KG1 (cell line): ENCODE measurements around the gene TOP2B.

Experiments used
- DNase-seq: peaks from one replicate; lab custom pipeline; 2025; lab: John Stamatoyannopoulos, UW

TOP2B gene, protein sequence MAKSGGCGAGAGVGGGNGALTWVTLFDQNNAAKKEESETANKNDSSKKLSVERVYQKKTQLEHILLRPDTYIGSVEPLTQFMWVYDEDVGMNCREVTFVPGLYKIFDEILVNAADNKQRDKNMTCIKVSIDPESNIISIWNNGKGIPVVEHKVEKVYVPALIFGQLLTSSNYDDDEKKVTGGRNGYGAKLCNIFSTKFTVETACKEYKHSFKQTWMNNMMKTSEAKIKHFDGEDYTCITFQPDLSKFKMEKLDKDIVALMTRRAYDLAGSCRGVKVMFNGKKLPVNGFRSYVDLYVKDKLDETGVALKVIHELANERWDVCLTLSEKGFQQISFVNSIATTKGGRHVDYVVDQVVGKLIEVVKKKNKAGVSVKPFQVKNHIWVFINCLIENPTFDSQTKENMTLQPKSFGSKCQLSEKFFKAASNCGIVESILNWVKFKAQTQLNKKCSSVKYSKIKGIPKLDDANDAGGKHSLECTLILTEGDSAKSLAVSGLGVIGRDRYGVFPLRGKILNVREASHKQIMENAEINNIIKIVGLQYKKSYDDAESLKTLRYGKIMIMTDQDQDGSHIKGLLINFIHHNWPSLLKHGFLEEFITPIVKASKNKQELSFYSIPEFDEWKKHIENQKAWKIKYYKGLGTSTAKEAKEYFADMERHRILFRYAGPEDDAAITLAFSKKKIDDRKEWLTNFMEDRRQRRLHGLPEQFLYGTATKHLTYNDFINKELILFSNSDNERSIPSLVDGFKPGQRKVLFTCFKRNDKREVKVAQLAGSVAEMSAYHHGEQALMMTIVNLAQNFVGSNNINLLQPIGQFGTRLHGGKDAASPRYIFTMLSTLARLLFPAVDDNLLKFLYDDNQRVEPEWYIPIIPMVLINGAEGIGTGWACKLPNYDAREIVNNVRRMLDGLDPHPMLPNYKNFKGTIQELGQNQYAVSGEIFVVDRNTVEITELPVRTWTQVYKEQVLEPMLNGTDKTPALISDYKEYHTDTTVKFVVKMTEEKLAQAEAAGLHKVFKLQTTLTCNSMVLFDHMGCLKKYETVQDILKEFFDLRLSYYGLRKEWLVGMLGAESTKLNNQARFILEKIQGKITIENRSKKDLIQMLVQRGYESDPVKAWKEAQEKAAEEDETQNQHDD (N-terminal part only)

DNA sequence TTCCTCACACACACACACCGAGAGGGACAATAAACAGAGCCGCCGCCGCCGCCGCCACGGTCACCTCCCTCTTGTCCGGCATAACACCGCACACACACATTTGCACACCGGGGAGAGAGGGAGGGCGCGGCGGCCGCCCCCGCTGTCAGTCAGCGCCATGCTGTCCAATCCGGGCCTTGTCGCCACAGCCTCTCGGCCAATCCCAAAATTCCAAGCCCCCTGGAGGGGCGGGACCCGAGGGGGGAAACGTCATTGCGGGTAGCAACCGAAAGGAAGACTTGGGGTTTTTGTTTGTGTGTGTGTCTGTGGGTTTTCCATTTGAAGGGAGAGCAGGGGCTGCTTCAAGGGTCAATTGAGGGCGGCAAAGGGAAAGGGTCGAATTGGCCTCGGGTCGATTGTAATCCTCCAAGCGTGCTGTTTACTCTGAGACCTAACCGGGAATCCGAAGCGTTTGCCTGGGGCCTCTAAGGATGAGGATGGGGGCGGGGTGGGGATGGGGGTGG is at the start of gene TOP2B:
Gene TOP2B (minus strand): TSS at position 96 of the 503 bp plus-strand sequence. CDS start 610 bp downstream, outside the sequence.
- peak; percentile 91 for DNase-seq

DNA sequence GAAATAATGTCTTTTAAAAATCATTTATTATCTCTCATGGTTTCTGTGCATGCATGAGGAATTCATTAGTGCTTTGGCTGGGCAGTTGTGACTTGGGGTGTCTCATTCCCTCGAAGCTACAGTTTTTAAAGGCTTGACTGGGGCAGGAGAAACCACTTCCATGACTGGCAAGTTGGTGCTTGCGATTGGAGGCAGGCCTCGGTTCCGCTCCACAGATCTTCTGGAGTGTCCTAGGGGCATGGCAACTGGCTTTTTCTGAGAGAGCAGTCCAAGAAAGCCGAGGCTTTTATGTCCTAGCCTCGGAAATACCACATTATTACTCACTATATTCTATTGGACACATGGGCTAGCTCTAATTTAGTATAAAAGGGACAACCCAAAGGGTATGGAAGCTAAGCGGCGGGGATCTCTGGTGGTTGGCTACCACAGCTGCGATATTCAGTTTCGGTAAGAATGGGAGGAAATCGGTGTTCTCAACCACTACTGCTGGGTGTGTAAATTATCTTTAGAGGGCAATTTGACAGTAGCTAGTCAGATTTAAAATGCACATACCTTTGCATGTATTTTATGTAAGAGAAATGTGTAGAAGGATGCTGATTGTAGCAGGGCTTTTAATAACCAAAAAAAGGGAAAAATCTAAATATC is 48.8 kb upstream of the TOP2B start:
- no peak for DNase-seq

DNA sequence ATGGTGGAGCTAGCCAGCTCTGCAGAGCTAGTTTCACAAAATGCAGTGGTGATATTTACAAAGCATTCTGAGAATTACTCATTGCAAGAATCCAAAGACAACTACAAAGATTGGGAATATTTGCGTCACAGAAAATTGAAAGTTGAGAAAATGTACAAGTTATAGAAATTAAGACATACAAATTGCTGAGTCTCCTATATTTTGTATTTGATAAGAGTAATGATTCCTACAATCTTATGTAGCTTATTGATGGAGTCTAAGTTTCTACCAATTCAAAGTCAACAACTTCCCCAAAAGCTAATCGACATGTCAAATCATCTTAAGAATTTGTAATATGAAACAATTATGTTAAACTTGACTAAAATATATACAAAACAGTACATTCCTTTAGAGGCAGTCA is 46.4 kb upstream of the TOP2B start:
- no peak for DNase-seq

DNA sequence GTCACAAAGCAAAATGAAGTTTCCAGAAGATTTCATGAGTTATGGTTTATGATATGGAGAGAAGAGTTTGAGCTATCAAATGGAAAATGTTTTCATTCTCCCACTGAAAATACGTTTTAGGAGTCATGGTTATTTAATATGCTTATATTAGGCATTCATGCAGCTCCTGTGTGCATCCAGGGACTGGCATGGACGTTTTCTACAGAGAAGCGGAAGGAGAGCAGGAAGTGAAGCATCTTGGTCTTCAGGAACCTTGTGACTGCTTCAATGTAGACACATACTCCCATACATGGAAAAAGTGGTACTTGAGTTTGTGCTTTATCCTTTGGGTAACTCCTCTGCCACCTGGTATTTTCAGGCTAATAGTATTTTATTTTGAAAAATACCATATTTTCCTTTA is 43.3 kb upstream of the TOP2B start:
- no peak for DNase-seq

DNA sequence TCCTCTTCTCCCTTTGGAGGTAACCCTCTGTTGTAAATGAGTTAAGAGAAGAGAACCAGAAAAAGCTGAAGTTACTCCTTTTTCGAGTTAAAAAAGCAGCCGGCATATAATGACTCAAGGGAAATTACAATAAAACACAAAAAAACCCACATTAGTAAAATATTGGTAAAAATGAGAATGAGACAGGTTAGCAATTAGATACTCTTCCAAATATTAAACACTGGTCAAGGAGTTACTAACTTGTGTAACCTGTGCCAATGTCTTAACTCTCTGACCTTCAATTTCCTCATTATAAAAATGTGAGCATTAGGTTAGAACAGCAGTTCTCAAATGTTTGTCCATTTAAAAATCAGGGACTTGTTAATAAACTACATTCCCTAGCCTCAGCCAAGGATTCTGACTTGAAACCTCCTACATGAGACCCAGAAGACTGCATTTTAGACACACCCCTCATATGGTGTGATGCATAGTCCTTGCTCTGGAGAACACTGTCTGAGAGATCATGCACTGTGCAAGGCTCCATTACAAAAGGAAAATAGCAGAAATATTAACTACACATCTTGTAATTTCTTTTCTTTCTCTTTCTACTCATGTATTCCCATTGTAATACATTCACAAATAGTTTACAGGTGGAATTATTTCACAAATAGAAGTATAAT is 42.7 kb upstream of the TOP2B start:
- no peak for DNase-seq

DNA sequence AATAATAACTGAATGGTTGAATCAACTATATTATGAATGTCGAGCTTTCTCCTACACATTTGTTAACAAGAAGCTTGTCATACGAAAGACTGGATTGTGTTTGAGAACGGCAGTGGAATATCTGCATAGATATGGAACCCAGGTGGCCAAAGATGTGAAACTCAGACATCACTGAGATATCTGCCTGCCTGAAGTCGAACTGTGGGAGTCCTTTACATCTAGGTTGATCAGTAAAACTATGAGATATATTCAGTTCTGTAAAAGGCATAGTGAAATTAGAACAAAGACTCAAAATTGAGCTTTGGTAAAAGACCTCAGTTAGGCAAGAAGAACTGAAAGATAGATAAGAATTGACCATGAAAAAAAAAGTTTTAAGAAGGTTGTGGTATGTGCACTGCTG is 41.5 kb upstream of the TOP2B start:
- no peak for DNase-seq

DNA sequence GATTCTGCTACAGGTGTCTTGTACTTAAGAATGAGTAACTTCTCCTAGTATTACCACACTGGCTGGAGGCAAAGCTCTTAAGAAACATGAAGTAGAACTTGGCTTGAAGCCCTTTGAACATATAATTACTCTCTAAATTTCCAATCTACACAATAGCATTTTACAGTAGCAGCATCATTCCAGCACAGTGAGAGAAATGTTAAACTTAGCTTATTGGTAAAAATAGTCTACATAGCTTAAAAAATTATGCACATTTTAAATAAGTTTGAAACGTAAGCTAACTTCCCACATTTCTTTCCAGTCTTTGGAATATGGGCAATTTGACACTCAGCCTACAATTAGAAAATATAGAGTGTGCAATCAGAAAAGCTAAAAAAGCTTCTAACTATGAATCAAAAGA is 32.8 kb upstream of the TOP2B start:
- DNase-seq, result no peak

DNA sequence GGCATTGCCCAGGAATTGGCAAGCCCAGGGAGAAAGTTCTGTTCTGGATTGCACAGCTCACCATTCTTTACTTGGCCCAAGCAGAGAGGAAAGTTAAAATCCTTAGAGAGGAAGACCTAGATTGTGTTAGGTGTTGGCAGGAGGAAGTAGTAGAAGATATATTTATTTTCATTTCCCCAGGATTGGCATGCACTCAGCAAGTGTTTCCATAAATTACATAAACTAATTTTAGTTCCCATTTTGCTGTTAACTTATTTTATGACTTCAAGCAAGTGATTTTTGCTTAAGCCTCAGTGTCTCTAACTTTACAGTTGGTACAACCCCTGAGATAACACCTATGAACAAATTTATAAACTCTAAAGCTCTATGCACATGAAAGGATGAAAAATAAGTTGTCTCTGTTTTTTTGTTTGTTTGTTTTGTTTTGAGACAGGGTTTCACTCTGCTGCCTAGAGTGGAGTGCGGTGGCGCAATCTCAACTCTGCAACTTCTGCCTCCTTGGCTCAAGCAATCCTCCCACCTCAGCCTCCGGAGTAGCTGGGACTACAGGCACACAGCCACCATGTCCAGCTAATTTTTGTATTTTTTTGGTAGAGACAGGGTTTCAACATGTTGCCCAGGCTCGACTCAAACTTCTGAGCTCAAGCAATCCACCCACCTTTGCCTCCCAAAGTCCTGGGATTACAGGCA is 31.2 kb upstream of the TOP2B start:
- no peak for DNase-seq

DNA sequence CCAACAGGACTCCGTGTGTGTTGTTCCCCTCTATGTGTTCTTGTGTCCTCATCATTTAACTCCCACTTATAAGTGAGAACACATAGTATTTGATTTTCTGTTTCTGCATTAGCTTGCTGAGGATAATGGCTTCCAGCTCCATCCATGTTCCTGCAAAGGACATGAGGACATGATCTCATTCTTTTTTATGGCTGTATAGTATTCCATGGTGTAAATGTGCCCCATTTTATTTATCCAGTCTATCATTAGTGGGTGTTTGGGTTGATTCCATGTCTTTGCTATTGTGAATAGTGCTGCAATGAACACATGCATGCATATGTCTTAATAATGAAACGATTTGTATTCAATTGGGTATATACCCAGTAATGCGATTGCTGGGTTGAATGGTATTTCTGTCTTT is 28.5 kb upstream of the TOP2B start:
- no peak for DNase-seq

DNA sequence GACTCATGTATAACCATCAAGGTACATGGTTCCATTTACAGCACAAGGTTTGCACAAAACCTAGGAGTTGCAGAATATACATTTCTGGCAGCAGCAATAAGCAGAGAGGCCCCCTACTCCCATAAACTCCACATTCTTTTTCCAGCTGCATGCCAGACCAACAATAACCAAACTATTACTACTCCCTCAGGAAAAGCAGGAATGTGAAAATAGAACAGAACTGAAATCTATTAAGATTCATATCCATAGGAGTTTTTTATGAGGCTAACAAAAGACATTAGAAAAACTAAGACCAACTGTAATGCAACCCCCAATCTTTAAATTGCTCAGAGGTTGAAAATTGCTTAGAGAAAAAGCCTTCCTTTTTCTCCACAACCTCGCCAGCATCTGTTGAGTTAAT is 27.6 kb upstream of the TOP2B start:
- DNase-seq, result no peak

DNA sequence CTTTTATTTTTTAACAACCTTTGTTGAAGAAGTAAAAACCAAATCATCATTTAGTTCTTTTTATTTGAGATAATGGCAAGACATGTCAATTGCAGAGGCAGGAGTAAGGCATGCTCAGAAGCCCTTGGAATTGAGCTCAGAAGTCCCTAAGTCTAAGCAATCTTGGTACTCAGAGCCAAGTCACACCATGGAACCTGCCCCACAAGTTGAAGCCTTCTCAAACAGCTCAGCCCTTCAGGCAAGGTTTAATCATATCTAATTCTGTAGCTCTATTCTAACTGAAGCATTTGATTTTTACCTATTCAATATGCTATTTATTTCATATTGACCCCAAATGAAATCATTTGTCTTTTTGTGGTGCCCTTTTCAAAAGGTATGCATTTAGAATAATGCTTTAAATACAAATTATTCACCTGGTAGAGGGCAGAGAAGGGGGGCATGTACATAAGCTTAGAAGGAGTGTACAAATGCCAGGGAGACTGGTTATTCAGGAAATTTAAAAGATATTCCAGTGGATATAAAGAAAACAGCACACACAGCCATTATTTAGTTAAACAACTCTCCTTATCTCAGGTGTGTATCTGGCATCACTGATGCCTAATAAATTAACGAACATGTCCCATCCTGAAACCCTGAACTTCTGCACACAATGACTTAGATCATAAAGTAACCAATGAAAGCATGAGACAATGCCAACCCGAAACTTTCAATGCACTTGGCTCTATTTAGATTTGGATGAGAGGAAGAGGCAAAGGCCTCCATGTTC is 26.2 kb upstream of the TOP2B start:
- no peak for DNase-seq

DNA sequence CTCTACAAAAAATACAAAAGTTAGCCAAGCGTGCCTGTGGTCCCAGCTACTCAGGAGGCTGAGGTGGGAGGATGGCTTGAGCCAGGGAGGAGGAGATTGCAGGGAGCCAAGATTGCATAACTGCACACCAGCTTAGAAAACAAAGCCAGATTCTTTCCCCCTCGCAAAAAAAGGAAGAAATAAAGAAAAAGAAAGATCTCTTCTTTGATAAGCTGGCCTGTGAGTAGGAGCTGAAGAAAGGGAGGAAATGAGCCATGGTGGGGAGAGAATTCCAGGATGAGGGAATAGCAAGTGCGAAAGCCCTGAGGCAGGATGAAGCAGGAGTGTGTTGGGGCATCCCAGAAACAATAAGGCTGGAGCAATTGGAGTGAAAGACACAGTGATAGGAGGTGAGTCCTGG is 24.5 kb upstream of the TOP2B start:
- DNase-seq, result no peak

DNA sequence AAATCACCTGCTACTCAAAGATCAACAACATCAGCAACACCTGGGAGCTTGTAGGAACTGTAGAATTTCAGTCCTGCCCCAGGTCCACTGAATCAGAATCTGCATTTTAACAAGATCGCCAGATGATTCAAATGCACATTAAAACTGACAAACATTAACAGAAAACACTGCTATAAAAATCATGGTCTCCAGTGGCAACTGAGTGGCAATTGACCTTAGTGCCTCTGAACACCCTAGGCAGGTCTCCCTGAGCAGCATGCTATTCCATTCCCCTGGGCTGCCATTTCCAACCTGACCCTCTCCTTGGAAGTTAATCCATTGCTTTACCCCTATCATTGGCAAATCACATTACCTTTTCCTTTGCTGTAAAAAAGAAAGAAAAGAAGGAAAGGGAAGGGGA is 23.0 kb upstream of the TOP2B start:
- DNase-seq, result no peak

DNA sequence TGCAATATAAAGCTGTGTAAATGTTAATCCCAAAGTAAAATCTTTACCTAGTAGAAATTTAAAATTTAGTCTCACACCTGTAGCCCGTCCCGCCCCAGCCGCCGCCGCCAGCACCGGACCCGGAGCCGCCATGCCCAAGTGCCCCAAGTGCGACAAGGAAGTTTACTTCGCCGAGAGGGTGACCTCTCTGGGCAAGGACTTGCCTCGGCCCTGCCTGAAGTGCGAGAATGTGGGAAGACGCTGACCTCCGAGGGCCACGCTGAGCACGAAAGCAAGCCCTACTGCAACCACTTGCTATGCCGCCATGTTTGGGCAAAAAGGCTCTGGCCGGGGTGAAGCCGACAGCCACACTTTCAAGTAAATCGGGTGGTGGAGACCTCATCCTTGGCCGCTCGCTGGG is 22.1 kb upstream of the TOP2B start:
- DNase-seq, result no peak

DNA sequence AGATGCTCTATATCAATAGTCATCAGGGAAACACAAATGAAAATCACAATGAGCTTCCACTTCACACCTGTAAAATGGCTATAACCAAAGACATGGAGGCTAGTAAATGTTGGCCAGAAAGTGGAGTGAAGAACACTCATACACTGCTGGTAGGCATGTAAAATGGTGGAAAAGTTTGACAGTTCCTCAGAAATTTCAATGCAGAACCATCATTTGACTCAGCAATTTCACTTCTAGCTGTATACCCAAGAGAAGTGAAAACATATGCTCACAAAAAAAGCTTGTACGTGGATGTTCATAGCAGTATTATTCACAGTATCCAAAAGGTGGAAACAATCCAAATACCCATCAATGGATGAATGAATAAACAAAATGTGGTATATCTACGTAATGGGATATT is 19.2 kb upstream of the TOP2B start:
- DNase-seq, result no peak

DNA sequence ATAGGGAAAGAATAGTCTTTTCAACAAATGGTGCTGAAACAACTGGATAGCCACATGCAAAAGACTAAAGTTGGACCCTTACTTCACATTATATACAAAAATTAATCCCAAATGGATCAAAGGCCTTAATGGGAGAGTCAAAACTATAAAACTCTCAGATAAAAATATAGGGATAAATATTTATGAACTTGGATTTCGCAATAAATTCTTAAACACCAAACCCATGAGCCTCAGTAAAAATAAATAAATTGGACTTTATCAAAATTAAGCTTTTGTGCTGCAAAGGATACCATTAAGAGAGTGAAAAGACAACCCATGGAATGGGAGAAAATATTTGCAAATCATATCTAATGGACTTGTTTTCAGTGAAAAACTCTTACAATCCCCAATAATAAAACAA is 18.7 kb upstream of the TOP2B start:
- DNase-seq, result no peak

DNA sequence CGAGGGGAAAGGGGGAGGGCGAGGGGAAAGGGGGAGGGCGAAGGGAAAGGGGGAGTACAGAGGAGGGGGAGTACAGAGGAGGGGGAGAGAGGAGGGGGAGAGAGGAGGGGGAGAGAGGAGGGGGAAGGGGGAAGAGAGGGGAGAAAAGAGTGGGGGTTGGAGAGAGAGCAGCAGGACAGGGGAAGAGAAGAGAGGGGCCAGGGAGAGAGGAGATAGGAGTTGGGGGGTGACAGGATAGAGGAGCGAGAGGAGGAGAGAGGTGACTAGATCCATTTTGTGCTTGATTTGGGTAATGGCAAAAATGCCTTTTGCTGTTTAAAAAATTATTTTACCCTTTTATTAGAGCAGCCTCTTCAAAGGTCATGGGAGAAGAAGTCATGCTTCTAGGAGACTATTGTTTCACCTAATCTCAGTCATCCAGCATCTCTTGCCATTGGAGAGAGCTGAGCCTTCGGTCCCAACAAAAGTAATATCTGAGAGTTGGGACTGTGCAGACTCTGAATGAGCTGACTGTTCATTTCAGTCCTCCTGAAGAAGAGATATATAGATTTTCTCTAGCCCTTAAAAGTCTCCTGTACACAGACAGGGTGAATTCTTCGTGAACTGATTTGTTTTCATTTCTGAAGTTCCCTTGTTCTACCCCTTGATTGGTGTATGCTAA is 15.1 kb upstream of the TOP2B start:
- DNase-seq, result no peak

DNA sequence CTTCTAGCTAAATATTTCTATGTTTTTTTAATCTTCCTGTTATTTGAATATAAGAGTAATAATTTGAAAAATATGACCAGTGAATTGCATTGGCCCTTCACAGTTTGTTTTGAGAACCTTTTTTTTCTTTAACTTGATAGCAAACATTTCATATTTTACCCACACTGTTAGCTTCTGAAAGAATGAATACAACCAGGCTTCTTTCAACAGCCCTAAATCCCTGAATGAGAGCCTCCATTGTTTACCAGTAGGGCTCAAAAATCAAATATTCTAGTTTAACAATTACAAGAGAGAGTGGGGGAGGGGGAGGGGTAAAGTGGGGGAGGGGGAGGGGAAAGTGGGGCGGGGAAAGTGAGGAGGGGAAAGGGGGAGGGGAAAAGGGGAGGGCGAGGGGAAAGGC is 14.5 kb upstream of the TOP2B start:
- no peak for DNase-seq

DNA sequence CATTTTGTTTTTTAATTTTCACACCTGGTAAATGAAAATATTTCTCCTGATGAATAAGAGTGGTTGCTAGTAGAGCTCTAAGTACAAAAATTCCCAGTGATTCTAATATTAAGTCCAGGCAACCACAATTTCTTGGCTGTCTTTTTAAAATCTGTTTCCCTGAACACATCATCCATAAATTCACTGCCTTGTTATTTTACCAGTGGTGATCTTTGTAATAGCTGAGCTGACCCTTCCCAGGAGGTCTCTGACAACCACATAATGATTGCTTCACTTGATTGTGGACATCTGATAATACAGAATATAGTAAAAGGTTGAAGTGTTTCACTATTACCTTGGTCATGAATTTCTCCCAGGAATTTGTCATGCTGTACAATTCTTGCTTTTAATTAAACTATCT is 13.9 kb upstream of the TOP2B start:
- no peak for DNase-seq

DNA sequence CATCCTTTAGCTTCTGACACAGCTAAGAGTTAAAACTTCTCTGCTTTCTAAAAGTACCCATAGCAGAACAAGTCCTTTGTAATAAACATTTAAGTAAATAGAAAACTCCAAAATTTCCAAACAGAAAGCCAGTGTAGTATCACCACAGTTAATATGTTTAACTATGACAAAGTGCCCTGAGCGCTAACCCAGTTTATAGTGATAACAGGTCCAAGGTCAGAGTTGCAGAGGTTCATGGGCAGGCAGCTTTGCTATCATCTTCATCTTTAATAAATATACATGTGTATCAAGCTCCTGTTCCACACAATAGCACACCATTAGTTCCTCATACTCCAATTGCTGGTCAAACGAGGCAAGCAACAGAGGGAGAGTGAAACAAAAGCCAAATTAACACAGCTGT is 12.4 kb upstream of the TOP2B start:
- no peak for DNase-seq
